Measurements from ENCODE around the gene RHEBL1.

DNA sequence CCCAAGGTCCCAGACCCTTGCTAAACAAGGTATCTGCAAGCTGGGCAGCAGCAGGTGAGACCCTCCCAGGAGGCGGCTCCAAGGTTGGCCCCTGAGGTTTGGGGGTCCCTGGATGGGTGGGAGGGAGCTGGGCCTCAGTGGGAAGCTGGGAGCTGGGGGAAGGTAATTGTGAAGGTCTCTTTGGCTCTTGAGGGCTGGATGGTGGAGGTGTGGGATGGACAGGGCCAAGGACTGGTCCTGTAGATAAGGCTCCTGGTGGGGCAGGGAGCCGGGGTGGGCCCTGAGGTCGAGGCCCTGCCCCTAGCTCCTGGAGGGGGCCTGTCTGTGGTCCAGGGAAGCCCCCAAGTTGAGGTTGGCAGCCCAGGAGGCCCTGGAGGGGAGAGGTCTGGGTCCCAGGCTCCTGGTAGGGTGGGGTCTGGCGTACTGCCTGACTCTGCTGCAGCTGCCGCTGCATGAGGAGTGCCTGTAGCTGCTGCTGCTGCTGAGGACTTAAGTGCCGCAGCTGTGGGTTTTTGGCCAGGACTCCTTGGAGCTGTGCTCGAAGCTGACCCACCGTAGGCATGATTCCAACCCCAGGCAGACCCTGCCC is 38.1 kb downstream of the RHEBL1 start:
- no peak for TF ChIP-seq EZH2 (IDR thresholded peaks at IDR 0.05; ENCODE audit: insufficient read depth, poor library complexity, severe bottlenecking)
- TF ChIP-seq EZH2phosphoT487 (IDR thresholded peaks at IDR 0.05; ENCODE audit: insufficient read depth, low read depth): no peak

Measured in GM23248 (cell line).